Erythroblast (primary cell): ENCODE results near the gene ARMH3.

Experiments used
- DNase-seq, 2 experiments: peaks; one replicate each; lab custom pipeline; 2025; lab: John Stamatoyannopoulos, UW
- GATA1 ChIP-seq: IDR thresholded peaks from 2 replicates; pipeline ENCODE4 v1.6.1; 2011; ENCODE audit warnings: low read depth, mild to moderate bottlenecking, control low read depth, low read length, moderate library complexity
- POLR2A ChIP-seq: IDR thresholded peaks from 2 replicates; pipeline ENCODE4 v1.6.1; 2011; ENCODE audit warnings: mild to moderate bottlenecking, low read length

Gene ARMH3

DNA sequence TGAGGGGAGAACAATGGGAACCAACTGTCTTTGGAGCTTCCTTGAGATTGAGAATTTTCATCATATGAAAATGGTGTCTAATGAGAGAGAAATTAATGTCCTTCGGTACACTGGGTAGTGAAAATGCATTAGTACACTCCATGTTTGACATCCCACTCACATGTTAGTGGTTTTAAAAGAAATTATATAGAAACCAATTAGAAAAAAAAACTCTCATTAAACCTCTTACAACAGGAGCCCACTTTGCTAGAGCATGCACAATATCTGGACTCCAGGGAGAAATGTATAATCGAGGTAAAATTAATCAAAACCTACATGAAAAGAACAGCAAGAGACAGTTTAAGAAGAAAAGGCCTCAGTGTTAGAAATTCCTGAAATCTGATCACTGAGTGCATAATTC lies 133.1 kb downstream of the ARMH3 start:
- no peak for TF ChIP-seq GATA1
- TF ChIP-seq POLR2A: no peak
- no peak for DNase-seq

DNA sequence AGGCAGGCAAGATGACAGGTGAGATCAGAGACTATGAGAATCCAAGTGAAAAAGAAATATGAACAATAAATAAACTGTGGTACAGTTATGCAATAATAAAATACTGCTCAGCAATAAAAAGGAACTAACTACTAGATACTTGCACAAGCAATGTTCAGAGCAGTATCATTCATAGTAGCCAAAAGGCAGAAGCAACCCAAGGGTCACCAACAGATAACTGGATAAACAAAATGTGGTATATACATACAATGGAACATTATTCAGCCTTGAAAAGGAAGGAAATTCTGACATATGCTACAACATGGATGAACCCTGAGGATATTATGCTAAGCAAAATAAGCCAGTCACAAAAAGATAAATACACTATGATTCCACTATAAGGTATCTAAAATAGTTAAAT lies 135.4 kb downstream of the ARMH3 start:
- TF ChIP-seq POLR2A (no peak), GATA1 (no peak)
- DNase-seq: no peak

DNA sequence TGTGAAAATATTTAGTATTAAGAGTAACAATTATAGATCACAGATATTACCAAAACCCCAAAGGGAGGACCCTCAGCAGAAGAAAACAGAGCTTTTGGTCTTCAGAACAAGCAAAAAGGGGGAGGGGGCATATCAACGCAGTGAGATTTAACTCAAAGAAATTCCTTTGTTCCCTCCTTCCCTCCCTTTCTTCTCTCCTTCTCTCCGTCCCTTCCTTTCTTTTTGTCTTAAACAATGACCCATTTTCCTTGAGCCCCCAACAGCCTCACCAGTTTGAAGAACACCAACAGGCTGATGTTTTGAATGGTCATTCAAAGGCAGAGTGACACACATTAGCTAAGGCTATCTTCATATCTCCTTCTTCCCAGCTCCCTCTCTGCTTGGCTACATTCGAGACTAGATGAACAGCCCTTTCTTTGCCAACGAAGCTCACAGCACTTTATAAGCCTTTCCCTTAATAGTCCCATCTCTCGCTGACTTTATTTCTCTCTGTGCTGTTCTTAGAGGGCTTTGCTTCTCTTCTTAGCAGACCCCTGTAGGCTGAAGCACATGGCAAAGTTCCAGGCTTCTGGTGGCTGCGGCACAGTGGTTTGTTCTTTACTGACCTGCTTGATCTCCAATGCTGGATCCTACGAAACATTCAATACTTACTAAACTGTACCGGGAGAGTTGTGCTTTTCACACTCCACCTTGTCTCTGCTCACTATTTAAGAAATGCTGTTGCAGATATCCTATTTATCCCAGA lies 136.8 kb downstream of the ARMH3 start:
- TF ChIP-seq POLR2A (no peak), GATA1 (no peak)
- DNase-seq: no peak

DNA sequence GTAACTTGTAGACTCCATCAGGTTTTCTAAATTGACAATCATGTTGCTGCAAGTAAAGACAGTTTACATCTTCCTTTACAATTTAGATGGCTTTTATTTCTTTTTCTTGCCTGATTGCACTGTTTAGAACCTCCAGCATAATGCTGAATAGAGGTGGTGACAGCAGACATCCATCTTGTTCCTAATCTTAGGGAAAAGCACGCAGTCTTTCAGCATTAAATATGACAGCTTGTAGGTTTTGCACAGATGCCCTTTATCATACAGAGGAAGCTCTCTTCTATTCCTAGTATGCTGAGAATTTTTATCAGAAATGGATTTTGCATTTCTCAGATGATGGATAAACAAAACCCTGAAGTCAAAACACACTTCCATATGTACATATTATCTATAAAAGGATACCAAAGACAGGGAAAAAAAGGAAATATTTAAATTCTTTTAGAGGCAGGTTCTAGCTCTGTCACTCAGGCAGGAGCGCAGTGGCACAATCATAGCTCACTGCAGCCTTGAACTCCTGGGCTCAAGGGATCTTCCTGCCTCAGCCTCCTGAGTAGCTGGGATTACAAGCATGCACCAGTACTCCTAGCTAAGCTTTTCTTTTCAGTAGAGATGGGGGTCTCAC lies 143.3 kb downstream of the ARMH3 start:
- TF ChIP-seq GATA1: no peak
- TF ChIP-seq POLR2A: no peak
- DNase-seq: no peak

DNA sequence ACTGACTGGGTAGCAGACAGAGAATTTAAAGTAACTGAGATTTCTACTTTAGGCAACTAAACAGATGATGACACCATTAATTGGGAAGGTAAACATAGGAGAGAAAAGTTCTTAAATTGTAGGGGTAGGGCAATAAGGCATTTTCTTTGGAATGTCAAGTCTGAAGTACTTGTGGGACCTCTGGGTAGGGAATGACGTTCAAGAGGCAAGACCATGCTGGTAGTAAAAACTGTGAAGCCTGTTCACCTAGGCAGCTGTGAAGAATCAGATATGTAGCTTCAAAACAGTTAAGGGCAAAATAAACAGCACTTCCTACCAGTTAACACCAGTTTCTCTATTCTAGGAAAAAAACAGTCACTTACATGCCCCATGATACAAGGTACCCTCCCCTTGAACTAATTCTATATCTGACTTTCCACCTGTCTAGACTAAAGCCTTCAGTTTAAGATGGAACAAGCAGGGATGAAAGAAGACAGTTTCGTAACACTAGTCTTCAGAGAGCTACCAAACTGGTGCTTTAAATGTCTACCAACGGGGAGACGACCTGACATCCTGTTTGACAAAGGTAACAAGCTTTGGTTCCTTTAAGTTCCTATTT lies 149.3 kb downstream of the ARMH3 start:
- no peak for TF ChIP-seq GATA1
- TF ChIP-seq POLR2A: no peak
- DNase-seq: no peak

- DNase-seq: no peak
- TF ChIP-seq POLR2A (no peak), GATA1 (no peak)
Measured at GRCh38 chr10:101905251-101905650, 150.7 kb downstream of the ARMH3 start.

- no peak for DNase-seq
- no peak for TF ChIP-seq POLR2A
- no peak for TF ChIP-seq GATA1
Measured at GRCh38 chr10:101903827-101904550, 152.0 kb downstream of the ARMH3 start.

DNA sequence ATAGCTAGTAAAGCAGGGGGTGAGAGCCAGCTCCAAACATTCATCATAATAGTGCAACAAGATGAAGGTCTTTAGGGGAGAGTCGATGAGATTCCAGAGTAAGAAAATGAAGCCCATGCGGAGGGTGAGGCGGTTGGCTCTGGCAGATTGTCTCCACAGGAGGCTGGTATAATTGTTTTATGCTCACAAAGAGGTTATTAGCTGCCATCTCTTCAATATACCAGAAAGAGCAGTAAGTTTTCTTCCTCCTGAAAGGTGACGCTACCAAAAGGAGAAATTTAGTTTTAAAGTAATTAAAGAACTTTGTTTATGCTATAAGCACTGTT lies 153.2 kb downstream of the ARMH3 start:
- no peak for TF ChIP-seq POLR2A
- TF ChIP-seq GATA1: no peak
- DNase-seq: no peak

GRCh38 chr10:101902032-101902819 lies 153.7 kb downstream of the ARMH3 start:
- DNase-seq: no peak
- TF ChIP-seq GATA1: no peak
- no peak for TF ChIP-seq POLR2A

GRCh38 chr10:101901340-101901739 lies 154.6 kb downstream of the ARMH3 start:
- TF ChIP-seq POLR2A (no peak), GATA1 (no peak)
- DNase-seq: no peak

DNA sequence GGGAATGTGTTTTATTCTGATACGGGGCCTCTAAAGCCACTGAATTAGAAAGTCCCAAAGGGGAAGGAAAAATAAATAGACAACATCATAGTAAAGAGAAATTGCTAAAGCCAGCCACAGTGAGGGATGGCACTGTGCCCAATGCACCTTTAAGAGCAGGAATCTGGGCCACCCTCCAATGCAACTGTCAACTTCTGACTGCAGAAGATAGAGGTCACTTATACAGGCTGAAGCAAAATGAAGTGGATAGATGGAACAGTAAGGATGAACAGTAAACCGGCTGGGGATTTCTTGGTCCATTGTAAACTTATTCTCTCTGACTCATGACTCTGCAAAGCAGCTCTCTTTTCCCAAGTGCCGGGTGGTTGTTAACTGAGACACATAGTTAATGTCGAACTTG lies 158.3 kb downstream of the ARMH3 start:
- no peak for DNase-seq
- TF ChIP-seq POLR2A (no peak), GATA1 (no peak)

DNA sequence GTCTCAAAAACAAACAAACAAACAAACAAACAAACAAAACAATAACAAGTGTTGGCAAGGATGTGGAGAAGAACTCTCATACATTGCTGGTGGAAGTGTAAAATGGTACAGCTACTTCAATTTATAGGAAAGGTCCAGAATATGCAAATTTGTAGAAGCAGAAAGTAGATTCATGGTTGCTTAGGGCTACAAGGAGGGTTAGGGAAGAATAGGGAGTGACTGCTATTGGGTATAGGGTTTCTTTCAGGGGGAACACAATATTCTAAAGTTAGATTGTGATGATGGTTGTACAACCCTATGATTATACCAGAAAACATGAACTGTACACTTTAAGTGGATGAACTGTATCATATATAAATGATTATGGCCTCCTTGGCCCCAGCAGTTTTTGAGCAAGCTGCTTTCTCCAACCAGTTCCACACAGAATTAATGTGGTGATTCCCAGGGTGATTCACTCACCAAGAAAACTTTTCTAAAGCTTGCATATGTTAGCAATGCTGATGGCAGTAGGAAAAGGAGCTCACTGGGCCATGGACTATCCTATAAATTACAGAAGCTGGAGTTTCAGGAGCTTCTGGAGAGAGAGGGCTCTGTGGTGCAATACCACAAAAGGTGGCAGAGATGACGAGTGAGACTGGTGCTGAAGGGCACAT lies 159.6 kb downstream of the ARMH3 start:
- DNase-seq: no peak

GRCh38 chr10:101895781-101896180 lies 160.2 kb downstream of the ARMH3 start:
- no peak for DNase-seq
- no peak for TF ChIP-seq GATA1
- TF ChIP-seq POLR2A: no peak

More for the DNA sequence above, 159.6 kb downstream of the ARMH3 start:
- TF ChIP-seq GATA1 (no peak), POLR2A (no peak)

DNA sequence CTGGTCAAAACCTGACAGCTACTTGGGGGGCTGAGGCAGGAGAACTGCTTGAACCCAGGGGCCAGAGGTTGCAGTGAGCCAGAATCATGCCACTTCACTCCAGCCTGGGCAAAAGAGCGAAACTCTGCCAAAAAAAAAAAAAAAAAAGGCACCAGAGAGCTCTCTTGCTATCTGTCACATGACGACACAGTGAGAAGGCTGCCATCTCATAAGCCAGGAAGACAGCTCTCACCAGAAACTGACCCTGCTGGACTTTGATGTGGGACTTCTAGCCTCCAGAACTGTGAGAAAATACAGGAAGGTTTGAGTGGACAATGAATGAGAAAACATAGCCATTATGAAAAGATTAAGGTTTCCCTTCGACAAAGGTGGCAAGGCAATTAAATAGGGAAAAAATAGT lies 161.2 kb downstream of the ARMH3 start:
- TF ChIP-seq POLR2A (no peak), GATA1 (no peak)
- DNase-seq: no peak

DNA sequence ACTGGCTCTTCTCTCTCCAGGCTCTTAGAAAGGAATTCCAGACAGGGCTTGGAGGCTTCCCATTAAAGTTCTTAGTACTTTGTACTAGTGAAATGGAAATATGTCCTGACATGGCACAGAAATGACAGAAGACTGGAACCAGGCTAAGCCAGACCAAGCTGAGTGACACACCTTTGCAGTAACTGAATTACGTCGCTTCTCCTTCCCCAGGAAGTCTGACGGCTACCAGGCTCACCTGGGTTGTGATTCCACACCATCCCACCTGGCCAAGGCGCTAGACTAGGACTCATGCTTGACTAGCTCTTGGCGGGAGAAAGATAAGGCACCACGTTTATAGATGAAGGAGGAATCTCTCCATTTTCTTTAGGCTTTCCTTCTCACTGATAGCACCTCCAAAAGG lies 161.7 kb downstream of the ARMH3 start:
- no peak for DNase-seq
- no peak for TF ChIP-seq GATA1
- no peak for TF ChIP-seq POLR2A
